Activated CD4-positive, alpha-beta T cell treated with anti-CD3 and anti-CD28 coated beads for 24 hours (primary cell): ENCODE measurements around the gene PIGK.
A peak's percentile ranks its signal among the peaks of the same experiment; 100 is the strongest.
"Not testable (repeated sequence)": the region's sequence is repeated elsewhere in the genome, so short reads cannot be mapped to it uniquely, and the experiment has no call there.

ENCODE experiments used
- DNase-seq, 2 donors: peaks; one replicate each; pipeline ENCODE4 v3.0.0-alpha.2; 2020; ENCODE audit warnings: low read depth in 2 of 2

PIGK gene

DNA sequence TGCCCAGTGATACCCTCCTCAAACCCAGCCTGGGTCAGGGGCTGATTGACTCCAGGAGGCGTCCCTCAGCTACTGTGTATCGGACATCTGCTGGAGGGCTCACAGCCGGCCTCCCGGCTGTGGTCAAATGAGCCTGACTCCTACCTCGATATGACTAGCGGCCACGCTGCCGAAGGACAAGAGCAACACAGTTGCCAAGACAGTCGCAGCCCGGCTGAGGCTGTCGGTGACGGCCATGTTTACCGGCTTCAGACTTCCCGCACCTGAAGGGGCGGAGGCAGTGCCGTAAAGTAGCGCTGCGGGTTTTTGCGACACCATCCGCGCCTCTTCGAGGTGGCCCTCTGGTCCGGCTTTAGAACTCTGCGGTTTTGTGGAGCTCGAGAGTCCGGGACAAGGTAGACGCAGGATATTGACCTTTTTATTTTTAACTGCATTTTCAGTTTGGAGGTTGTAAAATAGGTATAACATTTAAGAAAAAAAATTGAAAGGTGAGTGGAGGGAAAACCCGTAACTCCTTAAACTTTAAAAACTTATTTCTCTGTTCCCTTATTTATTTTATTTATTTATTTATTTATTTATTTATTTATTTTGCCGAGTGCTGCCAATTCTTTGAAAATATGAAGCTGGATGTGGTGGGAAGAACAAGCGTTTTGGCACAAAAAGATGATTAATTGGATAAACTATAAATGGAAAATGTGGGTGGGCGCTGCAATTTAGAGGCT is at the start of gene PIGK:
Gene PIGK (minus strand): TSS at position 265 of the 722 bp plus-strand sequence. CDS start 28 bp downstream, at position 237.
- peak; percentile 77 to 80 for DNase-seq

DNA sequence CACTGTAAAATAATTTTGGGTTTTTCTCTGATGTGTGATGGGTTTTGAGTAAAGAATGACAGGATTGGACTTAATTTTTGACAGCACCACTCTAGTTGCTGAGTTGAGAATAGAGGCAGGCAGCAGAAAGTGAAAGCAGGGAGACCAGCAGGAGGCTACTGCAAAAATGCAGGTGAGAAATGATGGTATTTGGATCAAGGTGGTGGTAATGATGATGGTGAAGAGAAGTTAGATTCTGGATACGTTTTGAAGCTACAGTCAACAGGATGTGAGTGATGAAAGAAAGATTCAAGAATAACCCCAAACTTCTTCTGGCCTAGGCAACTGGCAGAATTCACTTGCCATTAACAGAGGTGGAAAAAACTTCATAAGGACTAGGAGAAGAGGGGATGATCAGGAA is 47.8 kb upstream of the PIGK start:
- no peak for DNase-seq

DNA sequence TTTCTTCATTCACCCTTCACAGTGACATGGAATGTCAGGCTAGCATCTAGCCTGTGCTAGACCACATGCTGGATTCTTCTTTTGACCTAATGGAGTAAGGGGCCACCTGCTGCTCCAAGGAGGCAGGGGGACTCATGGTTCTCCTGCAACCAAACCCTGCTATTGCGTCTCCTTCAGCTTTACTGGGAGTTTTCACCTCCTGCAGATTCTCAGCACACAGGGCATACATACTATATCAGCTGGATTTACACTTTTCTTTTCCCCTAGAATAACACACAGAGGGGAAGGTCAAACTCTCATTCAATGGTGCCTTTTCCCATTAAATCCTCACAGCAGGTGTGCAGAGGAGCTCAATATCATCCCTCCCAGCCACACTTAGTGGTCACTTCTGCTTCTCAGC is 46.0 kb upstream of the PIGK start:
- DNase-seq = no peak

DNA sequence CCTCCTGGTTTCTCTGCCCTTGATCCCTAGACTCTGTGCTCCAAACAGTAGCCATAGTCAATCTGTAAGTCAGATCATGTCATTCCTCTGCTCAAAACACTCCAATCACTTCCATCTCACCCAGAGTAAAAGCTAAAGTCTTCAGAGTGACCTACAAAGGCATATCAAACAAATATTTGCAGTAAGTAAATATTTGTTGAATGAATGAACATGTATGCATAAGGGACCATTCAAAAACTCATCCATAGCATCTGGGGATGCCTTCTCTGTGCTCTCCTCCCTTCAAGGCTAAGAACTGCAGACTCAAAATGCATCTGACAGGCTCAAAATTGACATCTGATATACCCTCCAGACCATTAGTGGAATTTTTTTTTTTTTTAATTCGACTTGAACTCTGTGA is 44.5 kb upstream of the PIGK start:
- no peak for DNase-seq

DNA sequence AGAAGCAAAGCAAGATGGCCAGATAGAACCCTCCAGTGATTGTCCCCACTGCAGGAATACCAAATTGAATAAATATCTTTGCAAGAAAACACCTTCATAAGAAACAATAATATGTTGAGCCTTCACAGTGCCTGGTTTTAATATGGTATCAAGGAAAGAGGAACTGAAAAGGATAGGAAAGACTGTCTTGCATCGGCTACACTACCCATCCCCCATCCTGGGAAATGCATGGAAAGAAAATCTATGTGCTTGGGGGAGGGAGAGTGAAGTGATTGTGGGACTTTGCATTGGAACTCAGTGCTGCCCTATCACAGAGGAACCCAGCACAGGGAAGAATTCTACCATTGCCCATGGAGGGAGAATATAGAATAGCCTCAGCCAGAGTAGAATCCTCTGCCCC is 34.0 kb upstream of the PIGK start:
- no peak for DNase-seq

DNA sequence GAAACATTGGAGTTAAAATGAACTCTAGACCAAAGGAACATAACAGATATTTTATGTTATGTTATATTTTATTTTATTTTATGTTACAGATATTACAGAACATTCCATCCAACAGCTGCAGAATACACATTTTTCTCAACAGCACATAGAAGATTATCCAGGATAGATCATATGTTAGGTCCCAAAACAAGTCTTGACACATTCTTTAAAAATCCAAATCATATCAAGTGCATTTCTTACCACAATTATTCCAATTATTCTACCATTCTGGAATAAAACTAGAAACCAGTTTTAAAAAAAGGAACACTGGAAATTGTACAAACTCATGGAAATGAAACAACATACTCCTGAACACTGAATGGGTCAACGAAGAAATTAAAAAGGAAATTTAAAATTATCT is 30.9 kb upstream of the PIGK start:
- no peak for DNase-seq

DNA sequence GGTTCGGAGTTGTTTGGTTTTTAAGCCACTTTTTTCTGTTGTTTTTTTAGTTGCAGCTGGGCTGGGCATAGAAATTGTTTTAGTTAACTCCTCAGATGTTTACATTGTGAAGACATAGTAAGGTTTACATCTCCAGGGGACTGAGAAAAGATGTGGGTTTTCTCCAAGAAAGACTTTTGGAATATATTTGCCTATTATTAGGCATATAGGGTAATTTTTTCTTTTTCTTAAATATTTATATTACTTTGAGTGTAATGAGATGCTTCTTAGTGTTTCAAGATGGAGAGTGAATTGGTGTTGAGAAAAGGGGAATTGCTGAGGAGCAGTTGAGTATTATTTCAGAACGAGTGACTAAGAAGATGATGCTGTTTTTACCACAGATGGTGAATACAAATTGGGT is 26.6 kb upstream of the PIGK start:
- DNase-seq = no peak

DNA sequence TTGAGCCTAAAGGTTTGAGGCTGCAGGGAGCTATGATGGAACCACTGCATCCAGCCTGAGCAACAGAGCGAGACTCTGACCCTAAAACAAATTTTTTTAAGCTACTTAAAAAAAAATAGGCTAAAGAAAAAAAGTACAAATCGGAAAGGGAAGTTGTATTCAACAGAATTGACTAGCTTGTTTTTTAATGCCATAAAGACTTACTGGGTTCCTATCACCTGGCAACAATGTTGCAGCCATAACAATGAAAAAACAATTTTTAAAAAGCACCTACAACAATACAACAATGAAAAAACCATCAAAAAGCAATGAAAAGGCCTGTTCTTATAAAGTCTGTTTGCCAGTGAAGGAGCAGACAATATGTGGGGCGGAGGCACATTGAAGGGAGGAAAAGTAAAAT is 20.1 kb upstream of the PIGK start:
- no peak for DNase-seq

DNA sequence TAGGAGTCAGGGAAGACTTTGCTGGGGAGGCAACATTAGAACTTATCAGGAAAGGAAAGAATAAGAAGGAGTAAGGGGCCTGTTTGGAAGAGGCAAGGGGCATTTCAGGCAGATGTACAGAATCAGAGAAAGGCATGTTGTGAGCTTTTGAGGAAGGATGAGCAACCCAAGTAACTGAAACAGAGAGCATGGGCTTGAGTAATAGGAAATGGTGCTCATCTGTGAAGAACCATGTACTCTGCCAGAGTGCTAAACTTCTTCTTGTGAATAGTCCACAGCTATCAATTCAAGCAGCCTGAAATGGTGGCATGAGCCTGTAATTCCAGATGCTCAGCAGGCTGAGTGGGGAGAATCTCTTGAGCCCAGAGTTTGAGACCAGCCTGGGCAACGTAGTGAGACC is 19.2 kb upstream of the PIGK start:
- no peak for DNase-seq

DNA sequence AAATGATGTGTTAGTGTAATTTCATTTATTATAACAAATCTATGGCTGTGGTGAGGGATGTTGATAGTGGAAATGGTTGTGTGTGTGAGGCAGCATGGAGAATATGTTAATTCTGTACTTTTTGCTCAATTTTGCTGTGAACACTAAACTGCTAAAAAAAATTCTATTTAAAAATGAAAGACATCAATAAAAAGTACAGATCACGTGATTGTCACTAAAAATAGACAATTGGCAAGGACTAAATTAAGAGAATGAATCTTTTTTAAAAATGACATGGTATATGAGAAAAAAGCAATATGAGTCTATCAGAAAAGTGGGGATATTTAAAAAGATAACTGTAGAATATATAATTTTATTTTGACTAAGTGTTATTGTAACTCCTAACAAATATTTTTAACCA is 15.7 kb upstream of the PIGK start:
- no peak for DNase-seq

DNA sequence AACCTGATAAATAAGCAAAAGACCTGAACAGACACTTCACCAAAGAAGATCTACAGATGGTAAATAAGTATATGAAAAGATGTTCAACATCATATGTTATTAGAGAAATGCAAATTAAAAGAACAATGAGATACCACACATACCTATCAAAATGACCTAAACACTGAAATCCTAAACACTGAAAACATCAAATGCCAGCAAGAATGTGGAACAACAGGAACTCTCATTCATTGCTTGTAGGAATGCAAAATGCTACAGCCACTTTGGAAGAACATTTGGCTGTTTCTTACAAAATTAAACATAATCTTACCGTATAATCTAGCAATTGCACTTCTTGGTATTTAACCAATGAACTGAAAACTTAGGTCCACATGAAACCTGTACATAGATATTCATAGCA is 14.9 kb upstream of the PIGK start:
- no peak for DNase-seq

DNA sequence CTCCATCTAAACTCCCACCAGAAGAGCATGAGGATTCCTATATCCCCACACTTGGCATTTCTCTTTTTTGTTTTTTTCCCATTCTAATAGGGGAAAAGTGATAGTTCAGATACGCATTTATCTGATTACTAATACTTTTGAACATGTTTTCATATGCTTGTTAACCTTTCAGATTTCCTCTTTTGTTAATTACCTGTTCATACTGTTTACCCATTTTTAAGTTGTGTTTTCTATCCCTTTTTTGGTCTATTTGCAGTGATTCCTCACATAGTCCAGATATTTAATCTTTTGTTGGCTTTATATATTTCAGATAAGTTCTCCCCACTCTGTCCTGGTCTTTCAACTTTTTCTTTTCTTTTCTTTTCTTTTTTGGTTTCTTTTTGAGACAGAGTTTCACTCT is 13.6 kb upstream of the PIGK start:
- DNase-seq = no peak

DNA sequence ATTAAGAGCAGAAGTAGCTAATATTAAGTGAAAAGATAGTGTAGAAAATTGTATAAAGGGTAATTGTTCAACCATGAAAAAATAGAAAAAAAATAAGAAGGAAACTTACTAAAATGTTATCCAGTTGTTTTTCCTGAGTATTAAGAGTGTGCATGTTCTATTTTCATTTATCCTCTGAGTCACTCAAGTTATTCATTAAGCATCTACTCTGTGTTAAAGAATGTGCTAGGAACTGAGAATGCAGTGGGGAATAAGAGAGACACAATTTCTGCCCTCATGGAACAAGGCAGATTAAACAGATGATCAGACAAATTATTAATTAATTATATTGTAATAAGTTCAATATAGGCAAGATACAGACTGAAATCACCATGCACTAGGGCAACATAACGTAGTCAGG is 10.8 kb upstream of the PIGK start:
- DNase-seq = no peak

DNA sequence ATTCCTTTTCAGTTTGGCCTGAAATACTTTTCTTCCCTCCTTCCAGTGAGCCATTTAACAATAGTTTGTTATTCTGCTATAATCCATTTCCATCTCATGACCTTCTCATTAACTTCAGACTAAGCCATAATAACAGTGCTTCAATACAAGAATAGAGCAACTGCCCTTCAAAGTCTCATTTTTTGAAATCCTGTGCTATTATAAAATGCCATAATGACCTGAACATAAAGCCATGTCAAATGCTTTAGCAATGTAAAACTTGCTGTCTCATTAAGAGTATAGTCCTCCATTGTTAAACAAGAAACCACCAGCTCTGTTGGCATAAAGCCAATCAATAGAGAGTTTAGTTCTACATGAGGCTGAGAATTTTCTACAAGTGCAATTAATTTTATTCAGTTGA is 9.6 kb upstream of the PIGK start:
- no peak for DNase-seq

DNA sequence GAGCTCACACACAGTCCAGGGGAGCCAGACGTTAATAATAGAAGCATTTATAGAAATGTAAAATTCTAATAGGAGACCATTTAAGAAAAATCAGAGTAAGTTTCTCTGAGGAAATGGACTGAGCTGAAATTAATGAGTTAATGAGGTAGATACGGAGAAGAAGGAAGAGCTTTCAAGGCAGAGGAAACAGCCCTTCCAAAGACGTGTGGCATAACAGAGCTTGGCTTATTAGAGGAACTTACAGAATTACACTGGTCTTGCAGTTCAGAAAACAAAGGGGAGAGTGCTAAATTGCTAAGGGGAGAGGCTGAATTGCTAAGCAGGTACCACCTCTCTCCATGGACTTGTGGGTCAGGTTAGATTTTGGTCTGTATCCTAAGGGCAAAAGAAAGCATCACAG is 8.2 kb upstream of the PIGK start:
- no peak for DNase-seq

DNA sequence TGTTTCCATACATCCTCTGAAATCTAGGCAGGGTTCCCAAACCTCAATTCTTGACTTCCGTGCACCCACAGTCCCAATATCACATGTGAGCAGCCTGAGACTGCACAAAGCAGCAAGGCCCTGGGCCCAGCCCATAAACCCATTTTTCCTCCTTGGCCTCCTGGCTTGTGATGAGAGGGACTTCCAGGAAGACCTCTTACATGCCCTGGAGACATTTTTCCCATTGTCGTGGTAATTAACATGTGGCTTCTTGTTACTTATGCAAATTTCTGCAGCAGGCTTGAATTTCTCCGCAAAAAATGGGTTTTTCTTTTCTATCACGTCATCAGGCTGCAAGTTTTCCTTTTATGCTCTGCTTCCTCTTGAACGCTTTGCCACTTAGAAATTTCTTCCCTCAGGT is 3.3 kb upstream of the PIGK start:
- no peak for DNase-seq

DNA sequence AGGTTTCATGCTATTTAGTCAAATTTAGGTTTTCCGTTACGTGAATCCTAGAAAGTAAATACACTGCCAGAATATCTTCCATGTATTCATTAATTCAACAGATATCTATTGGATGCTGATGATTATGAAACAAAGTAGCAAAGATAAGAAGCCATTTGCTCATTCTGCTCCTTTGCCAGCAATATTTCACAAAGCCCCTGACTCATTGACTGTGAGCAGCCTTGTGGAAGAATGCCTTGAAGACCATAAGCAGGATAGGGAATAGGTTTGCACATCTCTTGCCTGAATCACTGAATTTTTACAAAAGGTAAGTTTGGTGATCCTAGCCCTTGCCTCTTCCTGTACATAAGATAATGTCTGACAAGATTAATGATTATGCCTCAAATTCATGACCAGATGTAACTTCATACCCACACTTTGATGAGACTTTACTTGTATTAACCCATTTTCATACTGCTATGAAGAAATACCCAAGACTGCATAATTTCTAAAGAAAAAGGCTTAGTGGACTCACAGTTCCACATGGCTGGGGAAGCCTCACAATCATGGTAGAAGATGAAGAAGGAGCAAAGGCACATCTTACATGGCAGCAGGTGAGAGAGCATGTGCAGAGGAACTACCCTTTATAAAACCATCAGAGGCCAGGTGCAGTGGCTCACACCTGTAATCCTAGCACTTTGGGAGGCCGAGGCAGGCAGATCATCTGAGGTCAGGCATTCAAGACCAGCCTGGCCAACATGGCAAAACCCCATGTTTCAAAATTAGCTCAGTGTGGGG is 1.6 kb upstream of the PIGK start:
- no peak for DNase-seq

DNA sequence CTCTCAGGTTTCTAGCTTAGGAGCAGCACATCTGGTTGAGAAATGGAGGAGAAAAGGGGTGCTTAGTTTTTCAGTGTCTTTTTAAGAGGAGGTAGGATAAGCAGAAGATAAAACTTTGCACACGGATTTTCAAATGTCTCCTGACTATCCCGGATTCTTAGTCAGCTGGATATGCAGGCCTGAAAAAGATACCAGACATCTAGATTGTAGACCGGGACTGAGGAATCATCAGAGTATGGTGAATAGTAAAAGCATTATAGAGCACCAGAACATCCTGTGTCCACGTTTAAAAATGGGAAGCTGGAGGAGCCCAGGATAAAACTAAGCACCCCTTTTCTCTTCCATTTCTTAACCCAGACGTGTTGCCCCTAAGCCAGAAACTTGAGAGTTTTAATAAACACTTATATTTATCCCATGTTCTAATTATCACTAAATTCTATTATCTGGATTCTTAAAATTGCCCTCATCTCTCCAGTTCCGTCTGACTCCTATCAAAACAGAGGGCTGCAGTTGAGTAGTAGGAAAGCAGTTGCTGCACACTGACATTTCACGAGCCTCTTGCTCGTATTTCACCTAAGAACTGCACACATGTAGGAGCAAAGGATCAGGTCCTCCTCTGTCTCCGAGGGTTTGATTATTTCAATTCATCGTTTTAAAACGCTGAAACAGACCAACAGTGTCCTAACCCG is 609 bp downstream of the PIGK start:
- DNase-seq = no peak

DNA sequence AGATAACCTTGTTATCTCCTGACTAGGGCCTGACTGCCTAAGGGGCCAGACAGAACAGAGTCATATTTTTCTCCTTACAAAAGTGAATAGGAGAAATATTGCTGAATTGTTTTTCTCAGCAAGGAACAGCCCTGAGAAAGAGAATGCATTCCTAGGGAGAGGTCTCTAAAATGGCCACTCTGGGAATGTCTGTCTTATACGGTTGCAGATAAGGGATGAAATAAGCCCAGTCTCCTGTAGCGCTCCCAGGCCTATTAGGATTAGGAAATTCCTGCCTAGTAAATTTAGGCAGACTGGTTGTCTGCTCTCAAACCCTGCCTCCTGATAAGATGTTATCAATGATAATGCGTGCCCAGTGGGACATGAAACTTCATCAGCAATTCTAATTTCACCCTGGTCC is 15.2 kb downstream of the PIGK start:
- not testable (repeated sequence) for DNase-seq

DNA sequence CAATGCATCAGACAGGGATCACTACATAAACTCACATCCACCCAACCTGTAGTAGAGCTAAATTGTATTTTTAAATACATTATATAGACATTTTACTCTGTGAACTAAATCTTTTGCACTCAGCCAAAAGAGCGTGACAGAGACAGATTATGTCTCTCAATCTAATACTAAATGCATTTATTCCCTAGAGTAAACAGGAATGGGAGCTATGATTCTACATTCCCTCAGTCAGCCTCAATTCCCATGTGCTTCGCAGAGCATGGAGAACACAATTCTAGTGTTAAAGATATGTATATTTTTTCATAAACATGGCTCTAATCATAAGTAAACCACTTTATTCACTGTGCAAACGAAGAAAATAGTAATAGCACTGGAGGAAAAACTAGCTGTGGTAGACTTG is 16.5 kb downstream of the PIGK start:
- no peak for DNase-seq

DNA sequence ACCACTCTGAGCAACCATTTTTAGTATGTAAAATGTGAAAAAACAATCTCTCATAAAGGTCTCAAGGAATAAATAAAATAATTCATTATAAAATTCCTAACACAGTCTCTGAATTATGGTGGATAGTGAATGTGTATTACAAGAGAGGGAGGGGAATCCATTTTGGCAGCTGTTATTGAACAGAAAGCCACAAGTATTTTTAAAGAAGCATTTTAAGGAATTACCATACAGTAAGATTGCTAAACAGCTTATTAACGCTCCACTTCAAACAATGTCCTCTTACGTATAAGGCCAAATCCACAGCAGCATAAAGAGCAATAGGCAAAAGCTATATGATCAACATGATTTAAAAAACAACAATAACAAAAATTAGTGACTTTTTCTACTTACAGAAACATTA is 18.4 kb downstream of the PIGK start:
- no peak for DNase-seq

DNA sequence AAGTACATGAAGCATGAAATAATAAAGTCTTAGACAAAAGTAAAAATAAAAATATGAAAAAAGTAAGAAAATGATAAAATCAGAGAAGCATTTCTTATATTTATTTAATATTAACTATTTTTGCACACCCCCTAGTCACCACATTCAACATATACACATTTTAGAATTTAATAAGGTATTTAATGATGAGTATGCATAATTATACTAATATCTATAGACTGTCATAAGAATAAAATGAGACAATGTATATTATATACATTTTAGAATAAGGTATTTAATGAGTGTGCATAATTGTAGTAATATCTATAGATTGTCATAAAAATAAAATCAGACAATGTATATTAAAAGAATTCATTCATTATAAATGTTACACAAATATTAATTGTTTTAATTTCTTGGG is 18.9 kb downstream of the PIGK start:
- no peak for DNase-seq

DNA sequence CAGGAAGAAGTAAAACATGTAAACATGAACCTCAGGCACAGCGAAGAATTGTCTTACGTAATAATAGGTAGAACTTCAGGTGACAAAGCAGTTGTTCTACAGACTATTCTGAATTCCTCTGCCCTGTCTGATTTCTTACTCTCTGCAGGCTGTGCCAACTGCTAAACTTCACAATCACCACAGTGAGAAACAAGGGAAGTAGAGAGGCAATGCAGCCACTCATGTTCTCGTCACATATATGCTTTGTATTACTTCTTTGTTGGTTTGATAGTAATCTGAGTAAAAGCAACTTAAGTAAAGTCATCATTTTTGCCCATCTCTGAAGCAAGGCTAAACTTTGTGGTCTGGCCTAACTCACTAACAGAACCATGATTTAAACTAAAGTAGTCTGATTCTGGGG is 21.9 kb downstream of the PIGK start:
- no peak for DNase-seq
